Hippocampal formation (tissue), 2 donors: Measurements from ENCODE around the gene DHODH.
"Not testable (repeated sequence)": the region's sequence is repeated elsewhere in the genome, so short reads cannot be mapped to it uniquely, and the experiment has no call there.

ENCODE experiments used
- DNase-seq, 2 donors: peaks; one replicate each; lab custom pipeline; 2025; lab: John Stamatoyannopoulos, UW

The DHODH gene

DNA sequence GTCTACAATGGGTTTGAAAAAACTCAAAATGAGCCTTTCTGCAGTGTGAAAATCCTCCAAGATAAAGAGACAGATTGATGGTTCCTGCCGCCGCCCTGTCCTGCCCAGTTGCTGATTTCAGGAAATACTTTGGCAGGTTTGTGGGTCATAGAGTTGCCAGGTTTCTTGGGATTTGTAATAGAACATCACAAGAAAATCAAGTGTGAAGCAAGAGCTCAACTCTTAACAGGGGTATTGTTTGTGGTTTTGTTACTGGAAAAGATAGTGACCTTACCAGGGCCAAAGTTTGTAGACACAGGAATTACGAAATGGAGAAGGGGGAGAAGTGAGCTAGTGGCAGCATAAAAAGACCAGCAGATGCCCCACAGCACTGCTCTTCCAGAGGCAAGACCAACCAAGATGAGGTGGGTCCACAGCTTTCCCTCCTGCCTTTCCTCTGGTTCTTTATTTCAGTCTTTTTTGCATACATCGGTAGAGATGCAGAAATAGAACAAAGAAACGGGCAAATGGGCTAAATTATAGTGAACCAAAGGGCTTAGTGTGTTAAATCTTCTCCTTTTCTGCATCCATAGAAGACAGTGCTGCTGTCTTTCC lies 45.8 kb downstream of the DHODH start, which contains the start of gene HP:
HP (plus strand) TSS at position 252 of the 594 bp plus-strand sequence; CDS start at position 400, 148 bp downstream.
- DNase-seq: not testable (repeated sequence)

DNA sequence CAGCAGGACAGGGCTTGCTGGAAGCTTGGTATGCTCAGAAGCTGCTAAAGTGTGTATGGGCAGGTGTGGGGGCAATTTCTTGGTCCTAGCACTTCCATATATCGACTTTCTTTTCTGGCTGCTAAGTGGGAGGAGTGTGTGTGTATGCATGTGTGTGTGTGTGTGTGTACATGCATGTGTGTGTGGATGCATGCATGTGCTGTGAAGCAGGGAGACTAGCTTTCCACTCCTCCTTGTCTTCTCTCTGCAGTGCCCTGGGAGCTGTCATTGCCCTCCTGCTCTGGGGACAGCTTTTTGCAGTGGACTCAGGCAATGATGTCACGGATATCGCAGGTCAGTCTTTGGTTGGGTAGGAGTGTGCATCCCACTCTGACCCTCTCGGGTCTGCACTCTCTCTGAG lies 47.4 kb downstream of the DHODH start:
- no peak for DNase-seq

DNA sequence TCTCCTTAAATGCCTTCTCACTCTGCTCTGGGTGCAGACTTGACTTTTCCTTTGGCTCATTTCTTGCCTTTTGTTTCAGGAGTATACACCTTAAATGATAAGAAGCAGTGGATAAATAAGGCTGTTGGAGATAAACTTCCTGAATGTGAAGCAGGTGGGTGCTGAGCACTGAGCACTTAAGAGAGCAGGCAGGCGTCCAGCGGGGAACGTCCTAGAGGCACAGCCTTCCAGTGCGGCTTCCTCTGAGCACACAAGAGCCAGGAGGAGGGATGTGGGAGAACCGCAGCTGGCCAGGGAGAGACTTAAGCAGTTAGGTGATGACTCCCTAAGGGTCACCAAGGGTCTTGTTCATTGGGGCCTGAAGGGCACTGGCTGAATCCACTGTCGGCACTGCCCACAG lies 48.8 kb downstream of the DHODH start:
- not testable (repeated sequence) for DNase-seq

DNA sequence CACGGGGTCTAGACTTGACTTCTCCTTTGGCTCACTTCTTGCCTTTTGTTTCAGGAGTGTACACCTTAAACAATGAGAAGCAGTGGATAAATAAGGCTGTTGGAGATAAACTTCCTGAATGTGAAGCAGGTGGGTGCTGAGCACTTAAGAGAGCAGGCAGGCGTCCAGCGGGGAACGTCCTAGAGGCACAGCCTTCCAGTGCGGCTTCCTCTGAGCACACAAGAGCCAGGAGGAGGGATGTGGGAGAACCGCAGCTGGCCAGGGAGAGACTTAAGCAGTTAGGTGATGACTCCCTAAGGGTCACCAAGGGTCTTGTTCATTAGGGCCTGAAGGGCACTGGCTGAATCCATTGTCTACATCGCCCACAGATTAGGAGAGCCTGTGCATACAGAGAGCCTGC lies 50.5 kb downstream of the DHODH start:
- not testable (repeated sequence) for DNase-seq

DNA sequence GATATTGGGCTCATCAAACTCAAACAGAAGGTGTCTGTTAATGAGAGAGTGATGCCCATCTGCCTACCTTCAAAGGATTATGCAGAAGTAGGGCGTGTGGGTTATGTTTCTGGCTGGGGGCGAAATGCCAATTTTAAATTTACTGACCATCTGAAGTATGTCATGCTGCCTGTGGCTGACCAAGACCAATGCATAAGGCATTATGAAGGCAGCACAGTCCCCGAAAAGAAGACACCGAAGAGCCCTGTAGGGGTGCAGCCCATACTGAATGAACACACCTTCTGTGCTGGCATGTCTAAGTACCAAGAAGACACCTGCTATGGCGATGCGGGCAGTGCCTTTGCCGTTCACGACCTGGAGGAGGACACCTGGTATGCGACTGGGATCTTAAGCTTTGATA lies 51.9 kb downstream of the DHODH start:
- no peak for DNase-seq

DNA sequence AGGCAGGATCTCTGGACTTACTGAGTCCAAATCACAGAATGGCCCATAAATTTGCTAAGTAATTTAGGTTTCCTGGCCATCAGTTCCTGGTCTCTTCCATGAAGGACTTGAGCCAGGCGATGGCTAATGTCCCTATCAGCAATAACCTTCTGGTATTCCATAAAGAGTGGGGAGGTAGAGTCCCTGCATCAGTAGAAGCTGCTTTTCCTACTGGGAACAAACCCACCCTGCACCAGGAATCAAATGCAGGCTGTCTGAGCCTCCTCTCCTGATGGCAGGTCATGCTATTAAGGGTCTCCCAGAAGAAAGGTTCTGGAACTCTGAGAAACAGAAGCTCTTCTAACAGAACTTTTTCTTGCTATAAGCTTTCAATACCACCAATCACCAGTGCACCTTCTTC lies 53.0 kb downstream of the DHODH start:
- no peak for DNase-seq

DNA sequence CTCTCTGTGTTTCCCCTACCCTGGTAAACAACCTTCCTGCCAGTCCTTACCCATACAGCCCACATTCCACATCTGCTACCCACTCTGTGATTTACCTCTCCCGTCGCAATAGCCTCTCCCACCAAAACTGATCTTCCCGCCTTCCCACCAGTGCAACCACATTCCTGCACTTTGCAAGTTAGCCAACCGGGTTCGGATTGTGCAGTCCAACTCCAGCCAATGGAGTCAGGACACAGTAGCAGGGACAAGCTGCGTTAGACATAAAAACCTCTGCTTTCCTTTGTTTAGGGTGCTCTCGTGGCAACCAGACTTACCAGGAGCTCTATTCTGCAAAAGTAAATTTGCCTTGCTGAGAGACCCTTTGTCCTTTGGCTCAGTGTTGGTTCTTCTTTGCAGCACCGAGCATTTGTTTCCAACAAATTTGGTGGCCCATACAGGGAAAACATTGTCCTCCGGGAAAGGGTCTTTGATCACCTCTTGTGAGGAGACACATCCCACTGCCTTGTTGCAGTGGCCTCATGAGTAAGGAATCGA lies 55.9 kb downstream of the DHODH start:
- DNase-seq: no peak

DNA sequence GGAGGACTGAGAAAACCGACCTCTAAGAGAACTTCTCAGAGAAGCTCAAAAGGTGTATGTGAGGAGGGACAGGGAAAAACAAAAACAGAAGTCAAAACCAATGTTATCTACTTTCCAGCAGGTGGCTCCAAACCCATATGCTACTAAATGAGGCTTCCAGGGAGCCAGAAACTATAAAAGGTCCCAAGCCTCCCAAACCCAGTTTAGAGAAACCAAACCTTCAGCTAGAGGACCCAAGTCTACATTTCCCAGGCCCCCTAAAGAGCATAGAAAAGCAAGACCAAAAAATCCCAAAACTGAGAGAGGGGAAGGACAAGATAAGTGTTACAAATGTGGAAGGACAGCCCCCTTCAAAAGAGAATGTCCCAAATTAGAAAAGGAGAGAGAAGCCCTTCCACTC lies 58.2 kb downstream of the DHODH start:
- DNase-seq: peak in 1 of 2 donors; percentile 57

DNA sequence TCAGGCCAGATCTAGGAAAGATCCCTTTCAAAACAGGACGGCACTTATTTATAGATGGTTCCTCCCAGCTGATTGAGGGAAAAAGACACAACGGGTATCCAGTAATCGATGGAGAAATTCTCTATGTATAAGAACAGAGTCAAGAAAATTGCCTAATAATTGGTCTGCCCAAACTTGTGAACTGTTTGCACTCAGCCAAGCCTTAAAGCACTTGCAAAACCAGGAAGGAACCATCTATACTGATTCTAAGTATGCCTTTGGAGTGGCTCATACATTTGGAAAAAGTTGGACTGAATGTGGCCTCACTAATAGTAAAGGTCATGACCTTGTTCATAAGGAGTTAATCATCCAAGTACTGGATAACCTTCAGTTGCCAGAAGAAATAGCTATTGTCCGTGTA lies 60.4 kb downstream of the DHODH start:
- DNase-seq: no peak

DNA sequence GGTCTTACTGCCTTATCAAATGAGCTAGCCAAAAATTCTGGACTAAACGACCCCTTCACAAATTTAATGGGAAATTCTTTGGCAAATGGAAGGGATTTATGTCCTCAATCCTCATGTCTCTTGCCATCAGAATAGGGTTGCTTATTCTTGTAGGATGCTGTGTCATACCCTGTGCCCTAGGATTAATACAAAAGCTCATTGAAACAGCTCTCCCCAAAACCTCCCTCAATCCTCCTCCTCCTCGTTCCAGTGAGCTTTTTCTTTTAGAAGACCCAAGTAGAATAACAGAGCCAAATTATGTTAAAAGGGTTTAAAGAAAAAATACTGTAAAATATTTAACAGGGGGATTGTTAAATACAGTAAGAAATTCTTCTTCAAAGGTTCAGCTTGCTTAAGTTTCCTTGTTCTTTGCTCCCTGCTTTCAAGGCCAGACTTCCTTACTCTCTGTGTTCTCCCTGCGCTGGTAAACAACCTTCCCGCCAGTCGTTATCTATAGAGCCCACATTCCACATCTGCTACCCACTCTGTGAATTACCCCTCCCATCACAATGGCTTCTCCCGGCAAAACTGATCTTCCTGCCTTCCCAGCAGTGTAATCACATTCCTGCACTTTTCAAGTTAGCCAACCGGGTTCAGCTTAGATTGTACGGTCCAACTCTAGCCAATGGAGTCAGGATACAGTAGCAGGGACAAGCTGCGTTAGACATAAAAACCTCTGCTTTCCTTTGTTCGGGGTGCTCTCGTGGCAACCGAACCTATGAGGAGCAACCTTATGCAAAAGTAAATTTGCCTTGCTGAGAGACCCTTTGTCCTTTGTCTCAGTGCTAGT lies 64.2 kb downstream of the DHODH start:
- peak in 1 of 2 donors; percentile 5 for DNase-seq

DNA sequence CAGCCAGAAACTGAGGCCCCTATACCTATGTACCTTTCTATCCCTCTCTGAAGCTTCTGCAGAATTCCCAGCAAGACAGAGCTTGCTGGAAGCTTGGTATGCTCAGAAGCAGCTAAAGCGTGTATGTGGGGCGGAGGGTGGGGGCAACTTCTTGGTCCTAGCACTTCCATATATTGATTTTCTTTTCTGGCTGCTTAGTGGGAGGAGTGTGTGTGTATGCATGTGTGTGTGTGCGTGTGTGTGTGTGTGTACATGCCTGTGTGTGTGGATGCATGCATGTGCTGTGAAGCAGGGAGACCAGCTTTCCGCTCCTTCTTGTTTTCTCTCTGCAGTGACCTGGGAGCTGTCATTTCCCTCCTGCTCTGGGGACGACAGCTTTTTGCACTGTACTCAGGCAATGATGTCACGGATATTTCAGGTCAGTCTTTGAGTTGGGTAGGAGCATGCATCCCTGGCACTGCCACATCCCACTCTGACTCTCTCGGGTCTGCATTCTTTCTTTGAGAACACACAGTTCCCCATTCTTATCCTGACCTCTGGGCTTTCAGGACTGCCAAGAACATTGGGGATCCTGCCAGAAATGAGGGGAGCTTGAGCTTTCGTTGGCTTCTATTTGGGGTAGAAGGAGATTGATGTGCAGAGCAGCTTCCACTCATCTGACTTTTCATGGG lies 65.2 kb downstream of the DHODH start:
- DNase-seq: peak; percentile 12 to 61

DNA sequence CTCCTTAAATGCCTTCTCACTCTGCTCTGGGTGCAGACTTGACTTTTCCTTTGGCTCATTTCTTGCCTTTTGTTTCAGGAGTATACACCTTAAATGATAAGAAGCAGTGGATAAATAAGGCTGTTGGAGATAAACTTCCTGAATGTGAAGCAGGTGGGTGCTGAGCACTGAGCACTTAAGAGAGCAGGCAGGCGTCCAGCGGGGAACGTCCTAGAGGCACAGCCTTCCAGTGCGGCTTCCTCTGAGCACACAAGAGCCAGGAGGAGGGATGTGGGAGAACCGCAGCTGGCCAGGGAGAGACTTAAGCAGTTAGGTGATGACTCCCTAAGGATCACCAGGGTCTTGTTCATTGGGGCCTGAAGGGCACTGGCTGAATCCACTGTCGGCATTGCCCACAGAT lies 66.5 kb downstream of the DHODH start:
- not testable (repeated sequence) for DNase-seq
